ENCODE results near the gene ZC3H11A.

Gene ZC3H11A

DNA sequence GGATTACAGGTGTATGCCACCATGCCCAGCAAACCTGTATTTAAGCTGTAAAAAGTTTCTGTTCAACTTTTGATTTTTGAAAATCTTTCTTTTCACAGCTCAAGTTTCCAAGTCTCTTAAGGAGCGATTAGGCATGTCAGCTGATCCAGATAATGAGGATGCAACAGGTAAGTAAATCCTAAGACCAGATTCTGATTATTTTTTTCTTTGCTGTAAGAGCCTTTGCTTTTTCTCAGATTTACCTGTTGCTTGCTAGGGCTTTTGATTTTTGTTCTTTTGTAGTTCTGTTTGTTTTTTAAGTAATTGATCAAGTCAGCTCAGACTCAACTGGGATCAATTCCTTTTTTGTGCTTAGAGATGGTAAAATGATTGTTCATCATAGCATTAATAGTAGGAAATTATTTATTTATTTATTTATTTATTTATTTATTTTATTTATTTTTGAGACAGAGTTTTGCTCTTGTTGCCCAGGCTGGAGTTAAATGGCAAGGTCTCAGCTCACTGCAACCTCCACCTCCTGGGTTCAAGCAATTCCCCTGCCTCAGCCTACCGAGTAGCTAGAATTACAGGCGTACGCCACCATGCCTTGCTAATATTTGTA lies 44.9 kb downstream of the ZC3H11A start:
- Histone ChIP-seq H3K4me3 (ENCODE audit: low read length) (no peak overlapping the region), H3K36me3 (ENCODE audit: insufficient read depth, low read length) (peaks cover 84% of the 10 kb centered on the region), H3K4me1 (ENCODE audit: insufficient read depth, low read length) (no peaks in the 10 kb centered on the region; the same call in 1 of the 2 replicates), H3K9me3 (ENCODE audit: insufficient read depth, low read depth, low read length) (peaks cover 12% of the 10 kb centered on the region; the same call in 1 of the 2 replicates), H3K27ac (ENCODE audit: low read depth, low read length) (no peak overlapping the region), H3K27me3 (ENCODE audit: insufficient read depth, low read length) (no peaks in the 10 kb centered on the region), H3K9ac (ENCODE audit: low read depth, low read length) (no peak overlapping the region)
- WGBS = over 99% methylated on average over 4 of the region's 4 CpGs

DNA sequence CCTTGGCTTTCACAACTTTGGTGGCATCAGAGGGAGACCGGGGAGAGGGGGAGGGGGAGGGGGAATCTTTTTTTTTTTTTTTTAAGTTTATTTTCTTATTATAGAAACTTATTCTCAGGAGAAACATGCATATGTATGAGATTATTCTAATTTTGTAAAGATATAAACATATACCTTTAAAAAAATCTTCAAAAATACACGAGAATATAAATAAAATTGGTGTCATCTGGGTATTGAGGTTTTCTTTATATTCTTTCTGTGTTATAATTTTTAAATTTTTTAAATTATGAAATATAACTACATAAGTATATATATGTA lies 47.1 kb downstream of the ZC3H11A start:
- Histone ChIP-seq H3K27me3 (ENCODE audit: insufficient read depth, low read length) (no peaks in the 10 kb centered on the region), H3K4me3 (ENCODE audit: low read length) (no peak overlapping the region), H3K4me1 (ENCODE audit: insufficient read depth, low read length) (no peaks in the 10 kb centered on the region; the same call in 1 of the 2 replicates), H3K27ac (ENCODE audit: low read depth, low read length) (no peak overlapping the region), H3K9ac (ENCODE audit: low read depth, low read length) (no peak overlapping the region), H3K9me3 (ENCODE audit: insufficient read depth, low read depth, low read length) (peaks cover 12% of the 10 kb centered on the region; the same call in 1 of the 2 replicates), H3K36me3 (ENCODE audit: insufficient read depth, low read length) (peaks cover 83% of the 10 kb centered on the region)
- no CpG with 5 or more reads among the region's 2 CpGs for WGBS

DNA sequence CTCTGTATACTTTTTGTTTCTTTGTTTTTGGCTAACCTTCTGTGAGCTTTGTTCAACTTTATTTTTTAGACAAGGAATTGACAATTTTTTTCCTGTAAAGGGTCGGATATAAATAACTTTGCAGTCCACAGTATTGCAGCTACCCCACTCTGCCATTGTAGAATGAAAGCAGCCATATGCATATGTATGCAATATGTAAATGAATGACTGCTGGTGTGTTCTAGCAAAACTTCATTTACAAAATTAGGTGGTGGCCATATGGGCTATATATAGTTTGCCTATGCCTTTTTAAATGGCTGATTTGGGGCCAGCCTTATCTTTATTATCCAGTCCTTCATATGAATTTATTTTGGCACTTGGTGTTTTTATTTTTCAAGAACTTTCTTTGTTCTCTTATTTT lies 48.0 kb downstream of the ZC3H11A start:
- WGBS = 93% methylated on average over 1 of the region's 1 CpG
- Histone ChIP-seq H3K9me3 (ENCODE audit: insufficient read depth, low read depth, low read length) (peaks cover 12% of the 10 kb centered on the region; the same call in 1 of the 2 replicates), H3K27ac (ENCODE audit: low read depth, low read length) (no peak overlapping the region), H3K9ac (ENCODE audit: low read depth, low read length) (no peak overlapping the region), H3K27me3 (ENCODE audit: insufficient read depth, low read length) (no peaks in the 10 kb centered on the region), H3K4me1 (ENCODE audit: insufficient read depth, low read length) (no peaks in the 10 kb centered on the region; the same call in 1 of the 2 replicates), H3K4me3 (ENCODE audit: low read length) (no peak overlapping the region), H3K36me3 (ENCODE audit: insufficient read depth, low read length) (peaks cover 83% of the 10 kb centered on the region)
